ENCODE measurements around the gene AP2B1. TPM values are rescaled to one million over a fixed set of nuclear protein-coding genes. Genes with fewer than 3 reads are reported as not detected.

The AP2B1 gene
- total RNA-seq, 1 experiment from 2014 or later, result 217 TPM

- no peaks in the 10 kb centered on the region for H3K79me2 ChIP-seq (ENCODE audit: insufficient read depth, low read length)
- no peak overlapping the region for H2BK20ac ChIP-seq (ENCODE audit: low read depth, low read length, poor library complexity, severe bottlenecking)
- no peaks in the 10 kb centered on the region for H3K4me1 ChIP-seq (ENCODE audit: insufficient read depth, low read length)
- H3K4me3 Mint-ChIP-seq, result peak overlapping the region; percentile 48 to 67; a peak in 3 of 5 replicates
- H3T11ph ChIP-seq (ENCODE audit: low read length), result no peak overlapping the region
- H3K14ac ChIP-seq (ENCODE audit: insufficient read depth, low read length), result peak overlapping the region; percentile 7; the same call in 1 of the 2 replicates
- no peak overlapping the region for H4K5ac ChIP-seq (ENCODE audit: insufficient read length, low read depth, low read length)
- H4K91ac ChIP-seq (ENCODE audit: insufficient read length, low read depth, low read length), result no peak overlapping the region
- no peaks in the 10 kb centered on the region for H3K36me3 Mint-ChIP-seq (ENCODE audit: insufficient read depth in 1 of 3, low read depth in 3 of 3)
- peaks cover 7% of the 10 kb centered on the region; the same call in 1 of the 2 replicates for H3K27me3 ChIP-seq (ENCODE audit: insufficient read depth, low read length)
- WGBS (ENCODE audit: extremely low coverage, insufficient read length, low lambda C conversion rate), result no CpG with 5 or more reads among the region's 35 CpGs
- no peak overlapping the region for H3K9ac ChIP-seq (ENCODE audit: extremely low read depth, insufficient read length, low read length)
- TF ChIP-seq, protein P1, sequence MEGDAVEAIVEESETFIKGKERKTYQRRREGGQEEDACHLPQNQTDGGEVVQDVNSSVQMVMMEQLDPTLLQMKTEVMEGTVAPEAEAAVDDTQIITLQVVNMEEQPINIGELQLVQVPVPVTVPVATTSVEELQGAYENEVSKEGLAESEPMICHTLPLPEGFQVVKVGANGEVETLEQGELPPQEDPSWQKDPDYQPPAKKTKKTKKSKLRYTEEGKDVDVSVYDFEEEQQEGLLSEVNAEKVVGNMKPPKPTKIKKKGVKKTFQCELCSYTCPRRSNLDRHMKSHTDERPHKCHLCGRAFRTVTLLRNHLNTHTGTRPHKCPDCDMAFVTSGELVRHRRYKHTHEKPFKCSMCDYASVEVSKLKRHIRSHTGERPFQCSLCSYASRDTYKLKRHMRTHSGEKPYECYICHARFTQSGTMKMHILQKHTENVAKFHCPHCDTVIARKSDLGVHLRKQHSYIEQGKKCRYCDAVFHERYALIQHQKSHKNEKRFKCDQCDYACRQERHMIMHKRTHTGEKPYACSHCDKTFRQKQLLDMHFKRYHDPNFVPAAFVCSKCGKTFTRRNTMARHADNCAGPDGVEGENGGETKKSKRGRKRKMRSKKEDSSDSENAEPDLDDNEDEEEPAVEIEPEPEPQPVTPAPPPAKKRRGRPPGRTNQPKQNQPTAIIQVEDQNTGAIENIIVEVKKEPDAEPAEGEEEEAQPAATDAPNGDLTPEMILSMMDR (conservative IDR thresholded peaks at IDR 0.05), result 0 out of 3 replicates have a peak, but pooled peaks have one; percentile 25
- H3K9me3 Mint-ChIP-seq, result no peaks in the 10 kb centered on the region; a peak in 1 of 5 replicates
- no peaks in the 10 kb centered on the region for H3K23me2 ChIP-seq (ENCODE audit: insufficient read length, low read depth, low read length, poor library complexity, severe bottlenecking)
- H3K79me1 ChIP-seq (ENCODE audit: insufficient read depth, low read depth, low read length, poor library complexity, severe bottlenecking), result no peaks in the 10 kb centered on the region
- H3K56ac ChIP-seq (ENCODE audit: insufficient read length, low read depth, low read length), result no peak overlapping the region
- peaks cover 35% of the 10 kb centered on the region for H3K27me3 Mint-ChIP-seq (ENCODE audit: low read depth)
- H3K9me3 ChIP-seq (ENCODE audit: control insufficient read depth, low read depth, low read length), result no peaks in the 10 kb centered on the region
- no peak overlapping the region for H4K8ac ChIP-seq (replicated peaks; ENCODE audit: insufficient read length, low read depth, low read length)
- H2AFZ ChIP-seq (ENCODE audit: low read length), result no peak overlapping the region
- no peak overlapping the region for H3K23ac ChIP-seq (ENCODE audit: insufficient read length, low read depth, low read length)
- no peaks in the 10 kb centered on the region for H4K20me1 ChIP-seq (ENCODE audit: control insufficient read depth, insufficient read depth, insufficient read length)
- H2BK15ac ChIP-seq (ENCODE audit: low read depth, low read length), result no peak overlapping the region
- no peak overlapping the region for H2BK5ac ChIP-seq (ENCODE audit: insufficient read length, low read length)
- no peak overlapping the region for H2BK120ac ChIP-seq (ENCODE audit: low read depth, low read length, poor library complexity, severe bottlenecking)
- no peak overlapping the region for H3K18ac ChIP-seq (ENCODE audit: insufficient read length, low read depth, low read length)
- H3K27ac Mint-ChIP-seq, result no peak overlapping the region
- H2AK5ac ChIP-seq (ENCODE audit: insufficient read length, low read length), result no peak overlapping the region
- H3K4me2 ChIP-seq (ENCODE audit: insufficient read depth, insufficient read length, low read length), result peak overlapping the region; percentile 11
- H3K27ac ChIP-seq (ENCODE audit: insufficient read length, low read depth, low read length), result no peak overlapping the region
- no peak overlapping the region for H3K4ac ChIP-seq (ENCODE audit: low read depth, low read length)
- no peak overlapping the region for H2BK12ac ChIP-seq (ENCODE audit: insufficient read length, low read depth, low read length)
- peak; percentile 71 for DNase-seq
- H3K4me1 Mint-ChIP-seq, result peaks cover 20 to 33% of the 10 kb centered on the region in 2 experiments
Observed at GRCh38 chr17:35749560-35750412, 162.7 kb downstream of the AP2B1 start.

All from H9 (cell line).